HepG2 (cell line): Measurements from ENCODE around the gene CDC42EP4. TPM values are rescaled to one million over a fixed set of nuclear protein-coding genes. Genes with fewer than 3 reads are reported as not detected.

Experiments used
- ARID2 ChIP-seq: sonication (generic); formaldehyde crosslinking; IDR thresholded peaks from 2 replicates; pipeline ENCODE4 v1.8.1; 2022; ENCODE audit warnings: mild to moderate bottlenecking, missing genetic modification reagents, borderline replicate concordance
- BORCS8-MEF2B ChIP-seq: sonication (generic); formaldehyde crosslinking; IDR thresholded peaks from 2 replicates; pipeline ENCODE4 v1.8.0; 2022; ENCODE audit warnings: mild to moderate bottlenecking, missing genetic modification reagents
- CAMTA2 ChIP-seq: sonication (generic); formaldehyde crosslinking; IDR thresholded peaks from 2 replicates; pipeline ENCODE4 v1.4.0; 2020; ENCODE audit warnings: mild to moderate bottlenecking, missing genetic modification reagents, borderline replicate concordance
- CSRNP1 ChIP-seq: sonication (generic); formaldehyde crosslinking; IDR thresholded peaks from 2 replicates; pipeline ENCODE4 v1.8.1; 2023; ENCODE audit warnings: mild to moderate bottlenecking, missing genetic modification reagents
- GATAD2A ChIP-seq: IDR thresholded peaks from 2 replicates; pipeline ENCODE4 v1.6.1; 2016
- HOXD1 ChIP-seq: sonication (generic); formaldehyde crosslinking; IDR thresholded peaks from 2 replicates; pipeline ENCODE4 v1.5.0; 2020; ENCODE audit warnings: missing genetic modification reagents
- MED13 ChIP-seq: sonication (generic); formaldehyde crosslinking; IDR thresholded peaks from 2 replicates; pipeline ENCODE4 v1.5.0; 2020; ENCODE audit warnings: missing genetic modification reagents
- SIX1 ChIP-seq: sonication (generic); formaldehyde crosslinking; IDR thresholded peaks from 2 replicates; pipeline ENCODE4 v1.4.0; 2020; ENCODE audit warnings: missing genetic modification reagents, borderline replicate concordance
- ZBTB39 ChIP-seq: sonication (generic); formaldehyde crosslinking; IDR thresholded peaks from 2 replicates; pipeline ENCODE4 v1.5.0; 2020; ENCODE audit warnings: missing genetic modification reagents
- ZNF235 ChIP-seq: sonication (generic); formaldehyde crosslinking; IDR thresholded peaks from 2 replicates; pipeline ENCODE4 v1.8.1; 2023; ENCODE audit warnings: mild to moderate bottlenecking, missing genetic modification reagents, borderline replicate concordance
- ZNF496 ChIP-seq: sonication (generic); formaldehyde crosslinking; IDR thresholded peaks from 2 replicates; pipeline ENCODE4 v1.8.1; 2023; ENCODE audit warnings: mild to moderate bottlenecking, moderate library complexity, missing genetic modification reagents; ENCODE audit not compliant: insufficient replicate concordance
- polyA plus RNA-seq, 8 experiments: library from polyadenylated mRNA; depleted of rRNA in 3 of 8; stranded (reverse) in 7 of 8; unstranded in 1 of 8; fragments of >200 nt; fragmentation: Illumina TruSeq in 4 of 8; extraction: Trizol in 4 of 8; gene quantifications; 2 replicates each; pipeline versions ENCODE4 v1.2.1 to v1.2.3, GENCODE V29; 2011 to 2016; ENCODE audit warnings: low read depth in 4 of 8, missing spikeins in 1 of 8, mixed read lengths in 1 of 8; ENCODE audit not compliant: insufficient read depth in 1 of 8
- total RNA-seq, 5 experiments: library from RNA; depleted of rRNA; stranded (reverse); fragments of >200 nt; fragmentation: Illumina TruSeq; extraction: Trizol; gene quantifications; 2 replicates each; pipeline ENCODE4 v1.2.3, GENCODE V29; 2016; ENCODE audit warnings: low read depth in 1 of 5
- TF ChIP-seq, protein P1 (sequence below): sonication (generic); formaldehyde crosslinking; IDR thresholded peaks from 2 replicates; pipeline ENCODE4 v1.4.0; 2020; ENCODE audit warnings: missing genetic modification reagents, borderline replicate concordance
- TF ChIP-seq, protein P2 (sequence below): sonication (generic); formaldehyde crosslinking; IDR thresholded peaks from 2 replicates; pipeline ENCODE4 v1.4.0; 2020; ENCODE audit warnings: mild to moderate bottlenecking, missing genetic modification reagents
- TF ChIP-seq, protein P3 (sequence below): IDR thresholded peaks from 2 replicates; pipeline ENCODE4 v1.6.1; 2018; ENCODE audit warnings: missing genetic modification reagents, mild to moderate bottlenecking, missing compliant biosample characterization
- TF ChIP-seq, protein P4 (sequence below): sonication (generic); formaldehyde crosslinking; IDR thresholded peaks from 2 replicates; pipeline ENCODE4 v1.4.0; 2020; ENCODE audit warnings: missing genetic modification reagents

The CDC42EP4 gene
- total and polyA plus RNA-seq, 2 of the 13 experiments (the other 11 are each of a cell fraction or from before 2014, with no cell fraction given) = 19.0 to 54.0 TPM

DNA sequence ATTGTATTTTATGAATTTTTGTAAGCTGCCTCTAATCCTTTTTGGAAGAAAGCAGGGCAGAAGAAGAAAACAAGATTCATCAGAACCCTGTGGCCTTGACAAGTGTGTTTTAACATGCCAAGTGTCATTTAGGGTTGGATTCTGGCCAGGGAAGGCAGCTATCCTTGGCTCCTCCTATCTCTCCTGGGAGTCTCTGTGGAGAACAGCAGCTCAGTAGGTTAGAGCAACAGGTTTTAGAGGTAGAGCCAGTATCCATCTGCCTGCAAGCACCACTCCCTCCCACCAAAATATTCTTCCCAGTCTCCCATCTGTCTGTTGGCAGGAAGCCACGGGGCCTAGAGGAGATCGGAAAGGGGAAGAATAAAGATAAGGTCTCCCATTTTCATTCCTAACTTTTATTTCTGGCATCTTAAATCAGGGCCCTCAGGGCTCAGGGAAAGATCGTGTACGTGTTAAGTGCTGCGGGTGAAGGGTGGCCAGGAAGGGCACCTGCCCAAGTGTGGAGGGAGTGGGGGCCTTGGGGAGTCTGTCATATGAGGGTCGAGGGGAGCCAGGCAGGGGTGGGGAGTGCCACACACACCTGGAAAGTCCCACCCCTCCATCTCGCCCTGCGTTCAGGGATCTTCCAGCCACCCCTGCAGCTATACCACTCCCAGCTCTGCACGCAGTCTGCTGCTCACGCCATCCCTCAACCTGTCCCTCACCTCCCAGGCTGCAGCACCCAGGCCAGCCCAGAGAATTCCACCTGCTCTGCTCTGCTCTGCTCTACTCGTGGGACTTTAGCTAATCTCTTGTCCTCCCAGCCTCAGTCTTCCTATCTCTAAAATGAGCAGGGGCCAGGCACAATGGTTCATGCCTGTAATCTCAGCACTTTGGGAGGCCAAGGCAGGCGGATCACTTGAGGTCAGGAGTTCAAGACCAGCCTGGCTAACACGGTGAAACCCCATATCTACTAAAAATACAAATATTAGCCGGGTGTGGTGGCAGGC lies 33.0 kb downstream of the CDC42EP4 start (continued):
- TF ChIP-seq, protein P1, sequence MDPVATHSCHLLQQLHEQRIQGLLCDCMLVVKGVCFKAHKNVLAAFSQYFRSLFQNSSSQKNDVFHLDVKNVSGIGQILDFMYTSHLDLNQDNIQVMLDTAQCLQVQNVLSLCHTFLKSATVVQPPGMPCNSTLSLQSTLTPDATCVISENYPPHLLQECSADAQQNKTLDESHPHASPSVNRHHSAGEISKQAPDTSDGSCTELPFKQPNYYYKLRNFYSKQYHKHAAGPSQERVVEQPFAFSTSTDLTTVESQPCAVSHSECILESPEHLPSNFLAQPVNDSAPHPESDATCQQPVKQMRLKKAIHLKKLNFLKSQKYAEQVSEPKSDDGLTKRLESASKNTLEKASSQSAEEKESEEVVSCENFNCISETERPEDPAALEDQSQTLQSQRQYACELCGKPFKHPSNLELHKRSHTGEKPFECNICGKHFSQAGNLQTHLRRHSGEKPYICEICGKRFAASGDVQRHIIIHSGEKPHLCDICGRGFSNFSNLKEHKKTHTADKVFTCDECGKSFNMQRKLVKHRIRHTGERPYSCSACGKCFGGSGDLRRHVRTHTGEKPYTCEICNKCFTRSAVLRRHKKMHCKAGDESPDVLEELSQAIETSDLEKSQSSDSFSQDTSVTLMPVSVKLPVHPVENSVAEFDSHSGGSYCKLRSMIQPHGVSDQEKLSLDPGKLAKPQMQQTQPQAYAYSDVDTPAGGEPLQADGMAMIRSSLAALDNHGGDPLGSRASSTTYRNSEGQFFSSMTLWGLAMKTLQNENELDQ (CRISPR knock-in tag) = no peak
- TF ChIP-seq, protein P2, sequence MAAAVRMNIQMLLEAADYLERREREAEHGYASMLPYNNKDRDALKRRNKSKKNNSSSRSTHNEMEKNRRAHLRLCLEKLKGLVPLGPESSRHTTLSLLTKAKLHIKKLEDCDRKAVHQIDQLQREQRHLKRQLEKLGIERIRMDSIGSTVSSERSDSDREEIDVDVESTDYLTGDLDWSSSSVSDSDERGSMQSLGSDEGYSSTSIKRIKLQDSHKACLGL = 0 out of 2 replicates have a peak, but pooled peaks have one; percentile 32
- TF ChIP-seq MED13 (CRISPR knock-in tag) (peak; percentile 49; the same call in 1 of the 2 replicates), ARID2 (CRISPR knock-in tag) (peak; percentile 82; the same call in 1 of the 2 replicates), ZNF496 (no peak), ZBTB39 (CRISPR knock-in tag) (0 out of 2 replicates have a peak, but pooled peaks have one; percentile 19), BORCS8-MEF2B (CRISPR knock-in tag) (peak; percentile 56; the same call in 1 of the 2 replicates), GATAD2A (CRISPR knock-in tag) (peak; percentile 32; the same call in 1 of the 2 replicates), CAMTA2 (0 out of 2 replicates have a peak, but pooled peaks have one; percentile 71), SIX1 (CRISPR knock-in tag) (0 out of 2 replicates have a peak, but pooled peaks have one; percentile 8), ZNF235 (CRISPR knock-in tag) (0 out of 2 replicates have a peak, but pooled peaks have one; percentile 67), CSRNP1 (CRISPR knock-in tag) (peak; percentile 64; the same call in 1 of the 2 replicates), HOXD1 (0 out of 2 replicates have a peak, but pooled peaks have one; percentile 15)
- TF ChIP-seq, protein P3, sequence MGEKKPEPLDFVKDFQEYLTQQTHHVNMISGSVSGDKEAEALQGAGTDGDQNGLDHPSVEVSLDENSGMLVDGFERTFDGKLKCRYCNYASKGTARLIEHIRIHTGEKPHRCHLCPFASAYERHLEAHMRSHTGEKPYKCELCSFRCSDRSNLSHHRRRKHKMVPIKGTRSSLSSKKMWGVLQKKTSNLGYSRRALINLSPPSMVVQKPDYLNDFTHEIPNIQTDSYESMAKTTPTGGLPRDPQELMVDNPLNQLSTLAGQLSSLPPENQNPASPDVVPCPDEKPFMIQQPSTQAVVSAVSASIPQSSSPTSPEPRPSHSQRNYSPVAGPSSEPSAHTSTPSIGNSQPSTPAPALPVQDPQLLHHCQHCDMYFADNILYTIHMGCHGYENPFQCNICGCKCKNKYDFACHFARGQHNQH = 0 out of 2 replicates have a peak, but pooled peaks have one; percentile 16
- TF ChIP-seq, protein P4, sequence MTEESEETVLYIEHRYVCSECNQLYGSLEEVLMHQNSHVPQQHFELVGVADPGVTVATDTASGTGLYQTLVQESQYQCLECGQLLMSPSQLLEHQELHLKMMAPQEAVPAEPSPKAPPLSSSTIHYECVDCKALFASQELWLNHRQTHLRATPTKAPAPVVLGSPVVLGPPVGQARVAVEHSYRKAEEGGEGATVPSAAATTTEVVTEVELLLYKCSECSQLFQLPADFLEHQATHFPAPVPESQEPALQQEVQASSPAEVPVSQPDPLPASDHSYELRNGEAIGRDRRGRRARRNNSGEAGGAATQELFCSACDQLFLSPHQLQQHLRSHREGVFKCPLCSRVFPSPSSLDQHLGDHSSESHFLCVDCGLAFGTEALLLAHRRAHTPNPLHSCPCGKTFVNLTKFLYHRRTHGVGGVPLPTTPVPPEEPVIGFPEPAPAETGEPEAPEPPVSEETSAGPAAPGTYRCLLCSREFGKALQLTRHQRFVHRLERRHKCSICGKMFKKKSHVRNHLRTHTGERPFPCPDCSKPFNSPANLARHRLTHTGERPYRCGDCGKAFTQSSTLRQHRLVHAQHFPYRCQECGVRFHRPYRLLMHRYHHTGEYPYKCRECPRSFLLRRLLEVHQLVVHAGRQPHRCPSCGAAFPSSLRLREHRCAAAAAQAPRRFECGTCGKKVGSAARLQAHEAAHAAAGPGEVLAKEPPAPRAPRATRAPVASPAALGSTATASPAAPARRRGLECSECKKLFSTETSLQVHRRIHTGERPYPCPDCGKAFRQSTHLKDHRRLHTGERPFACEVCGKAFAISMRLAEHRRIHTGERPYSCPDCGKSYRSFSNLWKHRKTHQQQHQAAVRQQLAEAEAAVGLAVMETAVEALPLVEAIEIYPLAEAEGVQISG = peak; percentile 23; the same call in 1 of the 2 replicates
